SHP77 treated with DMSO at 0.1 percent for 48 hours (cell line): ENCODE data around the gene LHX6.
A peak's percentile ranks its signal among the peaks of the same experiment; 100 is the strongest.

Experiments
- DNase-seq: peaks from one replicate; lab custom pipeline; 2025; lab: John Stamatoyannopoulos, UW

The LHX6 gene

DNA sequence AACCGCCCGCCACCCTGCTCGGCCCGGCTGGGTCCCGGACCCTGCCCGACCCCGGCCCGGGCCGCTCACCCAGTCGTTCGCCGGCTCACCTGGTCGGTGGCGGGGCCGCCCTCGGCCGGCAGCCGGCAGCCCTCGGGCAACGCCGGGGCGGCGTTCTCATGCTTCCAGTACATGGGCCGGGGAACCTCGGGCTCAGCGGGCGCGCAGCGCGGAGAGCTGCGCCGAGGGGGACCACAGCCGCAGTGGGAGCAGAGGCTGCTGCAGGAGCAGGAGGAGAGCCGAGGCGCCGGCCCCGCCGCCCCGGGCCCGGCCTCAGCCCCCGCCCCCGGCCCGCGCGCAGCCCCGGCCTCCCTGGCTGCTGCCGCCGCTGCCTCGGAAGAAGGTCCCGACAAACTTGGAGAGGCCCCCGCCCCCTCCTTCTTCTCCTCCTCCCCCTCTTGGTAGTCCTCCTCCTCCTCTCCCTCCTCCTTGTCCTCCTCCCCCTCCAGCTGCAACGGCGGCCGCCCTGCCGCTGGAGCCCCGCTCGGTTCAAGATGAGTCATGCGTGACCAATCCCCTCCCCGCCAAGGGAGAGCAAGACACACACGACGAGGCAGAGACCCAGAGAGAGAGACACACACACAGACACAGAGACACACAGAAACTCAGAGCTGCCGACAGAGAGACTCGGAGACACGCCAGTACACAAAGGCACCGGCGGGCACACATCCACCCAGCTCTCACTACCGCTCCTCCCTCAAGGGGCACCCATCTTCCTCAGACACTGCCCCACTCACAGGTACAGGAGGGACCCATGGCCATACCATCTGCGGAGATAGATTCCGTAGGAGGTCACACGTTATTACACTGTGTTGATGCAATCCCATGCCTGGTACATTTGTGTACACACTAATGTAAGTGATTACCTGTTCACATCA, at the start of gene LHX6:
Gene LHX6 (minus strand): TSS at position 390 of the 917 bp plus-strand sequence. CDS start 217 bp downstream, at position 173.
- no peak for DNase-seq

DNA sequence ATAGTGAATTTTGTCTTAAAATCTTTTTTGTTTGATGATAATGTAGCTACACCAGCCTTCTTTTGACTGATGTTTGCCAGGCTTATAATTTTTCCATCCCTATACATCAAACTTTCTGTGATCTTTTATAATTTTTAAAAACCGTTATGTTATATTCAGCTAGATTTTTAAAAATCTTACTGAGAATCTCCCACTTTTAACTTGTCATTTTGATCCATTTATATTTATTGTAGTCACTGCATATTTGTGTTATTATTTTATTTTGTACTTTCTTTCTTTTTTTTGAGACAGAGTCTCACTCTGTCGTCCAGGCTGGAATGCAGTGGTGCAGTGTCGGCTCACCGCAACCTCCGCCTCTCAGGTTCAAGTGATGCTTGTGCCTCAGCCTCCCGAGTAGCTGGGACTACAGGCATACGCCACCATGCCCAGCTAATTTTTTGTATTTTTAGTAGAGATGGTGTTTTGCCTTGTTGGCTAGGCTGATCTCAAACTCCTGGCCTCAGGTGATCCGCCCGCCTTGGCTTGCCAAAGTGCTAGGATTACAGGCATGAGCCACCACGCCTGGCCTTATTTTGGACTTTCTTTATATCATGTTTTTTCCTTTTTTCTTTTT, 48.6 kb upstream of the LHX6 start:
- DNase-seq: no peak

DNA sequence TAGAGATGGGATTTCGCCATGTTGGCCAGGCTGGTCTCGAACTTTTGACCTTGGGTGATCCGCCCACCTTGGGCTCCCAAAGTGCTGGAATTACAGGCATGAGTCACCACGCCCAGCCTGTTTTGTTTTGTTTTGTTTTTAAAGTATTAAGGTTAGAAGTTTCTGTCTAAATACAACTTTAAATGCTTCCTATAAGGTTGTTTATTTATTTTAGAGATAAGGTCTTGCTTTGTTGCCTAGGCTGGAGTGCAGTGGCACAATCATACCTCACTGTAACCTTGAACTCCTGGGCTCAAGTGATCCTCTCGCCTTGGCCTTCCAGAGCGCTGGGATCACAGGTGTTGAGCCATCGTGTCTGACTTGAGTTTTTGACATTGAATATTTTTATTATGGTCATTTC, 47.3 kb upstream of the LHX6 start:
- no peak for DNase-seq

- no peak for DNase-seq
These were observed 45.3 kb upstream of the LHX6 start for GRCh38 chr9:122274055-122274454.

GRCh38 chr9:122268041-122268814, 39.5 kb upstream of the LHX6 start:
- DNase-seq: no peak

- no peak for DNase-seq
These were observed 36.6 kb upstream of the LHX6 start for GRCh38 chr9:122265149-122265915.

DNA sequence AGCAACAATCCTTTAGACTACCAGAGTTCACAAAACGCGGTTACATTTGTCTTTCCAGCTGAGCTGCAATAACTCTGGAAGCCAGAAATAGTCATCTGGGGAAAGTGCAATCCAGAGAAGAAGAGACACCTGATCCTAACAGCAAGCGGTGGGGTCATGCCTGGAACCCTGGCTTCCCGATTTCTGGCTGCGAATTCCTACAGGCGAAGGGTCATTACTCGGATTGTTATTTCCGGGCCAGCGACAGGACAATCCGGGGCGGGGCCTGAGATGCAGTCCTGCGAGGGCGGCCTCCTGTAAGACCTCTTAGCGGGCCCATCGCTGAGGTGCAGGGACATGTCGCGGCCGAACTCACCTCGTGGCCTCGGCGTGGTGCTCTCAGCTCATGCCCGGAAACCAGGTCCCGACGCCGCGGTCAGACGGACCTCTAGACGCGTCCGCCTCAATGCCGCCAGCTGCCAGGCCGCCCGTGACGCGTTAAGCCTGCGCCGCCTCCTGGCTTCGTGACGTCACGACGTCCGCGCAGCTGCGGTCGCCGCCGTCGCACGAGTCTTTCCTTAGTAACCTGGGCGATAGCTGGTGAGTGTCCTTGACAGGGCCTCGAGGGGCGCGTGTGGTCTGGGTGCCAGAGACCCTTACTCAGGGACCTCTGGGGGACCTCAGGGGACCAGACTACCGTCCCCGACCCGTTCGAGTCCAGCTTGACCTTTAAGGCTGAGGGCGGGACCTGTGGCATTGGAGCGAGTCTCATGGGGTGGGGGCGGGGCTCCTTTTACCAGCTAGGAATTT, 35.8 kb upstream of the LHX6 start, which contains the start of the genes MRRF and RBM18:
Gene MRRF (plus strand): TSS at position 523 of the 789 bp plus-strand sequence. CDS start 6,010 bp downstream, outside the sequence.
Gene RBM18 (minus strand): TSS at position 481 of the 789 bp plus-strand sequence. CDS start 3,348 bp downstream, outside the sequence.
- DNase-seq: peak; percentile 74

GRCh38 chr9:122263699-122264349, 35.1 kb upstream of the LHX6 start:
- DNase-seq: no peak

DNA sequence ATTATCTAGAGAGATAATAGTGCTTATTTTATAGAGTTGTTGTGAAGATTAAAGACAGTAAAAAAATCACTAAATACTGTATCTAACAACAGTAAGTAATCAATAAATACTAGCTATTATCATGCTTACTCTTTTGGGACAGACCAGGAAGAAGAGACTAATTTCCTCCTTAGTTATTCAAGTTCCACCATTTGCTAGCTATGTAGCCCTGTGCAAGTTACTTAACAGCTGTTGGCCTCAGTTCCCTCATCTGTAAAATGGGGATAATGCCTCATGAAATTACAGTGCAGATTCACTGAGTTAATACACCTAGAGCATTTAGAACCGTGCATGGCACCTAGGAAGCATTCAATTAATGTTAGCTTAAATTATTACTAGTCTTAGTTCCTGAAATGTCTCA, 33.3 kb upstream of the LHX6 start:
- no peak for DNase-seq

GRCh38 chr9:122261469-122261881, 32.7 kb upstream of the LHX6 start:
- DNase-seq: no peak

GRCh38 chr9:122258886-122259415, 30.2 kb upstream of the LHX6 start:
- DNase-seq: no peak

- DNase-seq: no peak
These were observed 27.4 kb upstream of the LHX6 start for GRCh38 chr9:122256206-122256605.

DNA sequence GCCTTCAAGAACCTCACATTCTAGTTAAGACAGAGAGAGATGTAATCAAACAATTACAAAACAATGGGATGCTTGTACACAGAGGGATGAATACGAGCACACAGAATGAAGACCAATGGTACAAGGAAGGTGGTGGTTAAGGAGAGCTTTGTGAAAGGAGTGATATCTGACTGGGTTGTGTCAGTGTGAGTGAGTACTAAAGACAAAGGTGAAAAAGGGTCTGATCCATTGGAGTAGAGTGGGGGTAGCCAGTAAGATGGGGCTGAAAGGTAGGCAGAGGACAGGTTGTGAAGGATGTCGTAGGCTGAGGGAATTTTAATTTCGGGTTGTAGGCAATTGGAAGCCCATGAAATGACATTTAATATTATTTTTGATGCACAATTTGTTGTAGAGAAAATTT, 26.0 kb upstream of the LHX6 start:
- DNase-seq: no peak

DNA sequence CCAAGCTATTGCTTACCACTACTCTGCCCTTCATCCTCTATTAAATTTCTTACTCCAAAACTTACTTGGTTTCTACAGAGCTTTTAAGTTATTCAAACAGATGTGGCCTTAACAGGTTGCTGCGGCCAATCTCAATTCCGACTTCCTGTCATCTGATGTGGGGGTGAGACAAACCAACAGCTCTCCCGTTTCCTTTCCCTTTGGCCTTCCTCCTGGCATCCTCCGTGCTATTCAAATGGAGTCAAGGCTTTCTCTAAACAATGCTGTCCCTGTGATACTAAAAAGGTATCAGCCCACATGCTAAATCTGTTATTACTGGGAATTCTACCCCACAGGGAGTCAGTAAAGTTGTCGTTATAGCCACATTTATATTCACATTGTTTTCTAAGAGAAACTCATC, 24.0 kb upstream of the LHX6 start:
- DNase-seq: no peak

GRCh38 chr9:122251351-122251750, 22.6 kb upstream of the LHX6 start:
- DNase-seq: no peak

- no peak for DNase-seq
These were observed 19.7 kb upstream of the LHX6 start for GRCh38 chr9:122248448-122248865.

DNA sequence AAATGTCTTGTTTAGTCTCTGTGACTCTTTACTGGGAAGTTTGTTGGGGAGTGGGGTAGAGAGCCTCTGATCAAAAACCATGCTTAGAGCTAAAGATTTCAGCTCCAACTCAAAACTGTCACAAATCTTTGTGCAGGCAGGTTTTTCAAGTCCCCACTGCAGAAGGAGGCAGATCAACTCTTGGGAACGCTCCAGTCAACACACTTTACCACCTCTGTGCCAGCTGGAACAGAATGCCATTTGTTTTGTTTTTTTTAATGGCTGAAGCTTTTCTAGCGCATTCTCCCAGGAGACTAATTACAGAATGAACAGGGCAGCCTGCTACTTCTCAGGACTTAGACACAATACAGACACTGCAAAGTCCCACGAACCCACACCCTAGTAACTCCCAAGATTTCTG, 17.9 kb upstream of the LHX6 start:
- no peak for DNase-seq

- DNase-seq: no peak
These were observed 15.6 kb upstream of the LHX6 start for GRCh38 chr9:122244349-122244748.

DNA sequence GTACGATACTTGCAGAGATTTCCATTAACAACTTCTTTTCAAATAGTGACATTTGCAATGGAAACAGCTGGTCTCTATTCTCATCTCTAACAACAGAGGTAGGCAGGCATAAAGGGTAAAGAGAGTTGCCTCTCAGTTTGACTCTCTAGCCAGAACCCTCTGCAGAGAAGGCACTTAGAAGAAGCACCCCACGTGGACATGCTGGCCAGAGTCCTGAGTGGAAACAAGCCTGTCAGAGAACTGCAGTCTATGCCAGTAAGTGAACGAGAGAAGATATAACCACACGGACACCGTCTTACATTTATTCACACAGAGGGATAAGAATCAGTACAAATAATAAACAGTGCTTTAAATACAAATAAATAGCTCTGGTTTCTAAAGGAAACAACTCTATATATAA, 11.0 kb upstream of the LHX6 start:
- DNase-seq: no peak

DNA sequence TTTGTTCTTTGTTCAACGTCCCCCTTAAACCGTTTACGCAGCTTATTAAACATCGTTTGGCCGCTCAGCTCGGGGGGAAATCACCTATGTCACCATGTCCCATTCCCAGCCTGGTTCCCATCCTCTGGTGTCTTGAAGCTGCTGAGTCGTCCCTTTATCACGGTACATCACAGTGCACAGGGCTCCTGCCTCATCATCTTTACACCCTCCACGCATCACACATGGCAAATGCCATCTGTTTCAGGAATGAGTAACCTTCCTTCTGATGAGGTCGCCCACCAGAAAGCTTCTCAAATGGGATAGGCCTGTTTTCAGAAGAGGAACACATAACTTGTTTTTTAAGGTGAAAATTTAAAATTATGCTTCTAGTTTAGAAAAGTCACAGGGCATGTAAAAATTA, 7.9 kb upstream of the LHX6 start:
- DNase-seq: no peak
